Measurements from ENCODE around the gene SIVA1. TPM values are rescaled to one million over a fixed set of nuclear protein-coding genes. Genes with fewer than 3 reads are reported as not detected.

The SIVA1 gene
- total and polyA plus RNA-seq, 4 donors: 67.4 to 115 (median 99.6) TPM

DNA sequence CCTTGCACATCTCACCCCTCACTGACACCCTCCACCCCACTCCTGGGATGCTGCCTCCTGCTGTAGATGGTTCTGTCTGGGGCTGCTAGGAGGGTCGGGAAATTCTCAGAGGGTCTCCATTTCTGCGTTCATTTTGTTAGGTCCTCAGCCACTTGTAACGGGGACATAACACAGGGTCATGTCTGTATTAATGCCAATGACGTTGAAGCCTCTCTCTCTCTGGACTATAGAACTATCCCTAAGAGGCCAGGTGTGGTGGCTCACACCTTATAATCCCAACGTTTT, 14.6 kb downstream of the SIVA1 start:
- Histone ChIP-seq H3K36me3 (ENCODE audit: control insufficient read depth in 4 of 4, insufficient read depth in 3 of 4, low read depth in 1 of 4, low read length in 3 of 4) (peaks cover 7 to 18% (median 16%) of the 10 kb centered on the region in 4 donors), H3K9ac (ENCODE audit: low read depth in 1 of 2, low read length in 2 of 2) (peak overlapping the region in 1 of 2 donors; percentile 94), H3K4me3 (ENCODE audit: low read depth in 1 of 3, low read length in 3 of 3) (peak overlapping the region in 1 of 3 donors; percentile 48), H3K27me3 (ENCODE audit: control insufficient read depth in 4 of 4, insufficient read depth in 4 of 4, low read length in 3 of 4) (no peaks in the 10 kb centered on the region), H3K27ac (ENCODE audit: low read depth in 1 of 2, low read length in 2 of 2) (peak overlapping the region; percentile 44 to 79), H3K9me3 (ENCODE audit: control insufficient read depth in 4 of 4, low read length in 3 of 4) (no peaks in the 10 kb centered on the region), H3K4me1 (ENCODE audit: control insufficient read depth in 4 of 4, insufficient read depth in 4 of 4, low read length in 3 of 4) (peaks cover 5 to 34% (median 18%) of the 10 kb centered on the region in 4 donors)
- DNase-seq (ENCODE audit: low spot score): no peak
- no peak for TF ChIP-seq GABPA (IDR thresholded peaks at IDR 0.05 in 1 of 2, conservative IDR thresholded peaks at IDR 0.05 in 1 of 2)
- TF ChIP-seq HNF4A (conservative IDR thresholded peaks at IDR 0.05): no peak
- TF ChIP-seq, protein P1, sequence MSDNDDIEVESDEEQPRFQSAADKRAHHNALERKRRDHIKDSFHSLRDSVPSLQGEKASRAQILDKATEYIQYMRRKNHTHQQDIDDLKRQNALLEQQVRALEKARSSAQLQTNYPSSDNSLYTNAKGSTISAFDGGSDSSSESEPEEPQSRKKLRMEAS (IDR thresholded peaks at IDR 0.05): no peak
- no peak for TF ChIP-seq TAF1 (conservative IDR thresholded peaks at IDR 0.05)
- no peak for TF ChIP-seq JUND (IDR thresholded peaks at IDR 0.05)
- no peak for TF ChIP-seq EGR1 (IDR thresholded peaks at IDR 0.05; ENCODE audit: low read depth in 2 of 2)
- no peak for TF ChIP-seq FOXA1 (IDR thresholded peaks at IDR 0.05)
- no peak for TF ChIP-seq FOXA2 (IDR thresholded peaks at IDR 0.05)
- TF ChIP-seq RXRA (IDR thresholded peaks at IDR 0.05): no peak
- no peak for TF ChIP-seq SP1 (IDR thresholded peaks at IDR 0.05)
- TF ChIP-seq, protein P2, sequence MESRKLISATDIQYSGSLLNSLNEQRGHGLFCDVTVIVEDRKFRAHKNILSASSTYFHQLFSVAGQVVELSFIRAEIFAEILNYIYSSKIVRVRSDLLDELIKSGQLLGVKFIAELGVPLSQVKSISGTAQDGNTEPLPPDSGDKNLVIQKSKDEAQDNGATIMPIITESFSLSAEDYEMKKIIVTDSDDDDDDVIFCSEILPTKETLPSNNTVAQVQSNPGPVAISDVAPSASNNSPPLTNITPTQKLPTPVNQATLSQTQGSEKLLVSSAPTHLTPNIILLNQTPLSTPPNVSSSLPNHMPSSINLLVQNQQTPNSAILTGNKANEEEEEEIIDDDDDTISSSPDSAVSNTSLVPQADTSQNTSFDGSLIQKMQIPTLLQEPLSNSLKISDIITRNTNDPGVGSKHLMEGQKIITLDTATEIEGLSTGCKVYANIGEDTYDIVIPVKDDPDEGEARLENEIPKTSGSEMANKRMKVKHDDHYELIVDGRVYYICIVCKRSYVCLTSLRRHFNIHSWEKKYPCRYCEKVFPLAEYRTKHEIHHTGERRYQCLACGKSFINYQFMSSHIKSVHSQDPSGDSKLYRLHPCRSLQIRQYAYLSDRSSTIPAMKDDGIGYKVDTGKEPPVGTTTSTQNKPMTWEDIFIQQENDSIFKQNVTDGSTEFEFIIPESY (IDR thresholded peaks at IDR 0.05): no peak
- TF ChIP-seq, protein P3, sequence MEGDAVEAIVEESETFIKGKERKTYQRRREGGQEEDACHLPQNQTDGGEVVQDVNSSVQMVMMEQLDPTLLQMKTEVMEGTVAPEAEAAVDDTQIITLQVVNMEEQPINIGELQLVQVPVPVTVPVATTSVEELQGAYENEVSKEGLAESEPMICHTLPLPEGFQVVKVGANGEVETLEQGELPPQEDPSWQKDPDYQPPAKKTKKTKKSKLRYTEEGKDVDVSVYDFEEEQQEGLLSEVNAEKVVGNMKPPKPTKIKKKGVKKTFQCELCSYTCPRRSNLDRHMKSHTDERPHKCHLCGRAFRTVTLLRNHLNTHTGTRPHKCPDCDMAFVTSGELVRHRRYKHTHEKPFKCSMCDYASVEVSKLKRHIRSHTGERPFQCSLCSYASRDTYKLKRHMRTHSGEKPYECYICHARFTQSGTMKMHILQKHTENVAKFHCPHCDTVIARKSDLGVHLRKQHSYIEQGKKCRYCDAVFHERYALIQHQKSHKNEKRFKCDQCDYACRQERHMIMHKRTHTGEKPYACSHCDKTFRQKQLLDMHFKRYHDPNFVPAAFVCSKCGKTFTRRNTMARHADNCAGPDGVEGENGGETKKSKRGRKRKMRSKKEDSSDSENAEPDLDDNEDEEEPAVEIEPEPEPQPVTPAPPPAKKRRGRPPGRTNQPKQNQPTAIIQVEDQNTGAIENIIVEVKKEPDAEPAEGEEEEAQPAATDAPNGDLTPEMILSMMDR (IDR thresholded peaks at IDR 0.05; ENCODE audit: low read depth, low read length, missing input control): no peak
- no peak for TF ChIP-seq REST (IDR thresholded peaks at IDR 0.05)
- TF ChIP-seq HNF4G (IDR thresholded peaks at IDR 0.05): no peak
- TF ChIP-seq NR2F2 (IDR thresholded peaks at IDR 0.05): no peak
- TF ChIP-seq YY1 (IDR thresholded peaks at IDR 0.05): no peak
- no peak for TF ChIP-seq ATF3 (IDR thresholded peaks at IDR 0.05)
- WGBS: 52% methylated on average over 5 of the region's 5 CpGs
